ENCODE results near the gene VPS36. TPM values are rescaled to one million over a fixed set of nuclear protein-coding genes. Genes with fewer than 3 reads are reported as not detected.

Gene VPS36
- total and polyA plus RNA-seq, 2 of the 4 experiments (the other 2 are of a cell fraction), result 14.8 to 16.7 TPM

DNA sequence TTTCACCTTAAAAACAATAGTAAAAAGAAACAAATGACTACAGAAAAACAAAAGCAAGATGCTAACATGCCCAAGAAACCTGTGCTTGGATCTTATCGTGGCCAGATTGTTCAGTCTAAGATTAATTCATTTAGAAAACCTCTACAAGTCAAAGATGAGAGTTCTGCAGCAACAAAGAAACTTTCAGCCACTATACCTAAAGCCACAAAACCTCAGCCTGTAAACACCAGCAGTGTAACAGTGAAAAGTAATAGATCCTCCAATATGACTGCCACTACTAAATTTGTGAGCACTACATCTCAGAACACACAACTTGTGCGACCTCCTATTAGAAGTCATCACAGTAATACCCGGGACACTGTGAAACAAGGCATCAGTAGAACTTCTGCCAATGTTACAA lies 10.8 kb upstream of the VPS36 start:
- Histone ChIP-seq H2BK20ac (ENCODE audit: low read depth, low read length) (no peak overlapping the region), H3K9me1 (ENCODE audit: insufficient read depth, low read length) (no peaks in the 10 kb centered on the region; the same call in 1 of the 2 replicates), H3K9me3 (ENCODE audit: control insufficient read depth, insufficient read depth, low read length) (no peaks in the 10 kb centered on the region), H3K27ac (ENCODE audit: insufficient read depth, low read length) (no peak overlapping the region), H3K4me1 (ENCODE audit: control insufficient read depth, insufficient read depth, low read length) (no peaks in the 10 kb centered on the region), H2AK5ac (ENCODE audit: low read depth, low read length) (no peak overlapping the region), H3K27me3 (ENCODE audit: control insufficient read depth, insufficient read depth, low read length) (no peaks in the 10 kb centered on the region), H2AK9ac (replicated peaks; ENCODE audit: low read depth, low read length, poor library complexity) (no peak overlapping the region), H4K20me1 (ENCODE audit: insufficient read depth, low read length) (no peaks in the 10 kb centered on the region; the same call in 1 of the 2 replicates), H4K8ac (ENCODE audit: low read depth in 2 of 2, low read length in 2 of 2) (no peak overlapping the region), H2BK120ac (ENCODE audit: low read depth, low read length) (no peak overlapping the region), H3K4me2 (ENCODE audit: low read depth, low read length) (peak overlapping the region; percentile 4; the same call in 1 of the 2 replicates), H3K23ac (ENCODE audit: low read depth, low read length) (no peak overlapping the region), H3K56ac (ENCODE audit: extremely low read depth, insufficient read depth, low read length) (no peak overlapping the region), H3K36me3 (ENCODE audit: control insufficient read depth, insufficient read depth, low read length) (no peaks in the 10 kb centered on the region; the same call in 1 of the 2 replicates), H4K91ac (ENCODE audit: insufficient read depth, low read depth, low read length) (no peak overlapping the region), H3K9ac (ENCODE audit: low read depth, low read length) (no peak overlapping the region), H3K18ac (ENCODE audit: low read depth, low read length) (no peak overlapping the region; the same call in 1 of the 2 replicates), H3K4me3 (ENCODE audit: insufficient read depth, low read depth, low read length) (no peak overlapping the region), H3K14ac (replicated peaks; ENCODE audit: low read depth, low read length) (no peak overlapping the region), H2BK15ac (ENCODE audit: low read depth, low read length) (no peak overlapping the region), H4K5ac (ENCODE audit: low read depth, low read length) (no peak overlapping the region), H2AFZ (replicated peaks; ENCODE audit: low read length, poor library complexity) (no peak overlapping the region), H2BK5ac (ENCODE audit: low read depth, low read length, poor library complexity, severe bottlenecking) (no peak overlapping the region), H3K4ac (ENCODE audit: low read depth, low read length) (no peak overlapping the region), H3K79me1 (ENCODE audit: low read depth in 1 of 2, low read length in 2 of 2) (peaks cover 12 to 24% of the 10 kb centered on the region in 2 experiments)
- POLR2A ChIA-PET (ENCODE audit: unreplicated experiment), result no interaction called here
- ATAC-seq (ENCODE audit: low read depth) (no peak), DNase-seq (no peak)
- TF ChIP-seq RFX5 (IDR thresholded peaks at IDR 0.05; ENCODE audit: low read depth, low read length) (no peak), FOS (IDR thresholded peaks at IDR 0.05; ENCODE audit: low read depth, low read length) (no peak), RCOR1 (IDR thresholded peaks at IDR 0.05; ENCODE audit: insufficient replicate concordance, low read length) (no peak), RAD21 (IDR thresholded peaks at IDR 0.05; ENCODE audit: low read length) (no peak), BHLHE40 (IDR thresholded peaks at IDR 0.05; ENCODE audit: low read depth, low read length) (no peak), MAFK (IDR thresholded peaks at IDR 0.05; ENCODE audit: low read depth, low read length) (no peak)
- no CpG with 5 or more reads among the region's 3 CpGs for WGBS, 2 experiments (ENCODE audit: extremely low coverage in 2 of 2, insufficient read length in 1 of 2)
- in situ Hi-C loops (cut with MboI; ENCODE audit: low sequenced_read_pairs) (loop anchor here (25.0 kb wide), 1 partner anchor 449 kb away; the partner anchor contains the start of genes ALG11, ATP7B and UTP14C), dilution Hi-C loops (cut with HindIII; ENCODE audit: low sequenced_read_pairs, unreplicated experiment) (no loop called here), intact Hi-C loops (cut with micrococcal nuclease) (no loop called here)
- TSS peak; percentile 87 for BruUV-seq (replicated peaks)
- CTCF ChIA-PET, result no interaction called here

All from IMR-90 (cell line).